PC-9 (cell line): Measurements from ENCODE around the gene SUSD3. TPM values are rescaled to one million over a fixed set of nuclear protein-coding genes. Genes with fewer than 3 reads are reported as not detected.
A peak's percentile ranks its signal among the peaks of the same experiment; 100 is the strongest.

Experiments used
- BruUV-seq: library from RNA; stranded (reverse); fragments of 400-500 nt; replicated peaks from 2 replicates; lab custom pipeline; 2021; lab: Mats Ljungman, UMichigan
- CTCF ChIA-PET: fragments of 300-600 bp; sonication (Branson Sonifier 250); formaldehyde crosslinking; loops from one replicate; lab custom pipeline; 2022; ENCODE audit warnings: antibody characterized with exemption; lab: Charles Lee
- POLR2A ChIA-PET: fragments of 300-600 bp; sonication (Branson Sonifier 250); formaldehyde crosslinking; loops from one replicate; lab custom pipeline; 2022; ENCODE audit warnings: antibody characterized with exemption; ENCODE audit not compliant: unreplicated experiment; lab: Charles Lee
- DNase-seq, 2 experiments: peaks; one replicate each; pipeline versions ENCODE4 v3.0.0 to v3.0.0-alpha.2; 2015 to 2022; ENCODE audit warnings: mixed read lengths in 1 of 2
- H2AFZ ChIP-seq: fragments of 200-600 bp; sonication (generic); 2 replicates; pipeline ENCODE4 v1.8.1; 2017; ENCODE audit warnings: antibody characterized with exemption
- H3F3A ChIP-seq: fragments of 200-600 bp; sonication (generic); 2 replicates; pipeline ENCODE4 v1.8.1; 2017; ENCODE audit warnings: antibody characterized with exemption, mild to moderate bottlenecking, low read depth; ENCODE audit not compliant: insufficient read depth
- H3K27ac ChIP-seq: fragments of 200-600 bp; sonication (generic); 2 replicates; pipeline ENCODE4 v1.6.1; 2016; ENCODE audit warnings: mixed run types
- H3K27me3 ChIP-seq: fragments of 200-600 bp; sonication (generic); 2 replicates; pipeline ENCODE4 v1.6.1; 2016; ENCODE audit warnings: low read depth, mixed run types; ENCODE audit not compliant: insufficient read depth
- H3K36me3 ChIP-seq: fragments of 200-600 bp; sonication (generic); 2 replicates; pipeline ENCODE4 v1.6.1; 2016; ENCODE audit warnings: low read depth, mixed run types
- H3K4me1 ChIP-seq: fragments of 200-600 bp; sonication (generic); replicated peaks from 2 replicates; pipeline ENCODE4 v1.6.1; 2016; ENCODE audit warnings: mixed run types; ENCODE audit not compliant: insufficient read depth
- H3K4me2 ChIP-seq: fragments of 200-600 bp; sonication (generic); 2 replicates; pipeline ENCODE4 v1.6.1; 2017; ENCODE audit warnings: mixed run types
- H3K4me3 ChIP-seq: fragments of 200-600 bp; sonication (generic); 2 replicates; pipeline ENCODE4 v1.6.1; 2016; ENCODE audit warnings: mixed run types
- H3K79me2 ChIP-seq: fragments of 200-600 bp; sonication (generic); 2 replicates; pipeline ENCODE4 v1.6.1; 2017; ENCODE audit warnings: low read depth, mixed run types
- H3K9me2 ChIP-seq: fragments of 200-600 bp; sonication (generic); 2 replicates; pipeline ENCODE4 v1.8.1; 2017; ENCODE audit warnings: mild to moderate bottlenecking; ENCODE audit not compliant: insufficient read depth
- H3K9me3 ChIP-seq: fragments of 200-600 bp; sonication (generic); 2 replicates; pipeline ENCODE4 v1.8.1; 2016; ENCODE audit warnings: low read depth; ENCODE audit not compliant: insufficient read depth
- H4K20me1 ChIP-seq: fragments of 200-600 bp; sonication (generic); 2 replicates; pipeline ENCODE4 v1.8.1; 2017; ENCODE audit not compliant: insufficient read depth
- CTCF ChIP-seq: fragments of 200-600 bp; sonication (generic); conservative IDR thresholded peaks from 2 replicates; pipeline ENCODE4 v1.6.1; 2017; ENCODE audit warnings: mixed run types, antibody characterized with exemption, mild to moderate bottlenecking, moderate library complexity
- EZH2 ChIP-seq: fragments of 200-600 bp; sonication (generic); IDR thresholded peaks from 2 replicates; pipeline ENCODE4 v1.8.0; 2017; ENCODE audit warnings: antibody characterized with exemption, low read depth
- intact Hi-C: fragments of 100-400 bp; cut with micrococcal nuclease; formaldehyde crosslinking; loops from one replicate; pipeline ENCODE4 v1.10.0; 2022; ENCODE audit not compliant: unreplicated experiment
- total RNA-seq: library from RNA; stranded (reverse); gene quantifications from 2 replicates; pipeline ENCODE4 v1.2.3, GENCODE V29; 2021

SUSD3 gene
- total RNA-seq, 1 experiment from 2014 or later = 8.4 TPM

DNA sequence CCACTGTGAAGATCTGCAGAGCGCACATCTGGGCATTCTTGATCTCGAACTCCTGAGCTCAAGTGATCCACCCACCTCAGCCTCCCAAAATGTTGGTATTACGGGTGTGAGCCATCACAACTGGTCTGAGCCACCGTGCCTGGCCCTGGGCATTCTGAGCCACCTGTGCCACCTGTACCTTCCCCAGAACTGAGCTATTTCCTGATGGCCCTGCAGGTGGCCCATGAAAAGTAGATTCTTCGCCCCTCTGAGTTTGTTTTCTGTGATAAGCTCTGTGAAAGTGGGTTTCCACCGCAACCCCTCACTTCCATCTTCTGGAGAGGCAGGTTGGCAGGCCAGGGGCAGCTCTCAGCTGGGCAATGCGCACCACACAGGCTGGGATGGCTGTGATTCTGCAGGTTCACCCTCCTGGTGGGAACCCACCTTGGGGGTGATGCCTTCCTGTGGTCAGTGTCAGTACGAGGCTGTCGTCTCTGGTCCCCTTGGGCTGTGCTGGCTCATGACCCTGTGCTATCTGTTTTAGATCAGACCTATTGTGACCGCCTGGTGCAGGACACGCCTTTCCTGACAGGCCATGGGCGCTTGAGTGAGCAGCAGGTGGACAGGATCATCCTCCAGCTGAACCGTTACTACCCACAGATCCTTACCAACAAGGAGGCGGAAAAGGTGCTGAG, 48.8 kb downstream of the SUSD3 start:
- Histone ChIP-seq H3K9me3 (peaks cover 6% of the 10 kb centered on the region), H3K27ac (0 out of 2 replicates have a peak overlapping the region, but pooled peaks have one; percentile 6), H4K20me1 (peaks cover 5% of the 10 kb centered on the region; the same call in 1 of the 2 replicates), H3K4me3 (no peak overlapping the region), H3K9me2 (no peaks in the 10 kb centered on the region), H3K36me3 (peaks cover 39% of the 10 kb centered on the region), H3K4me1 (peaks cover 53% of the 10 kb centered on the region), H3K27me3 (no peaks in the 10 kb centered on the region), H3K4me2 (no peak overlapping the region), H2AFZ (no peak overlapping the region), H3F3A (peaks cover 41% of the 10 kb centered on the region), H3K79me2 (peaks cover 84% of the 10 kb centered on the region)
- BruUV-seq = no TSS peak
- CTCF ChIA-PET = interaction anchor here (0.6 to 0.8 kb wide), 3 partner anchors 119 to 463 kb away, joined by 3 to 7 read pairs (median 6); no protein-coding TSS in a partner anchor
- intact Hi-C loops = no loop called here
- TF ChIP-seq EZH2 (no peak), CTCF (no peak)
- no peak for DNase-seq
- POLR2A ChIA-PET = interaction anchor here (0.6 kb wide), 1 partner anchor 12 kb away, joined by 5 read pairs; no protein-coding TSS in a partner anchor

DNA sequence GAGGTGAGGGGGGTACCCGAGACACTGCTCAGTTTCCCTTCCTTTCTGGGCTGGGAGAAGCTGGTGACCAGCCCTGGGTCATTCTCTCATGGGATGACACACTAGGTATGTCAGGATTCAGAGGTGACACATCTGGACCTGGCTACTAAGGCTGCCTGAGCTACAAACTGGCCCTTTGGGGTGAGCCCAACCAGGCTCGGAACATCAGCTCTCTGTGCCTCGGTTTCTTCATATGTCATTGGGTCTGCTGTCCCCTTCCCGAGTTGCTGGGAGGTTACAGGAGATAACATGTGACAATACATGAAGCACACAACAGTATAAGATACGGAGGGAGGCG, 49.3 kb downstream of the SUSD3 start:
- intact Hi-C loops = loop anchor here (2.0 kb wide), 2 partner anchors 47 to 853 kb away; no protein-coding TSS in a partner anchor

More for the DNA sequence above, 49.3 kb downstream of the SUSD3 start:
- no peaks in the 10 kb centered on the region for H3K27me3 ChIP-seq
- H3K4me3 ChIP-seq = no peak overlapping the region
- TF ChIP-seq CTCF (no peak), EZH2 (no peak)
- H3K9me2 ChIP-seq = no peaks in the 10 kb centered on the region
- peaks cover 58% of the 10 kb centered on the region for H3K4me1 ChIP-seq
- peaks cover 6% of the 10 kb centered on the region for H3K9me3 ChIP-seq
- H3K79me2 ChIP-seq = peaks cover 84% of the 10 kb centered on the region
- DNase-seq = no peak
- peaks cover 5% of the 10 kb centered on the region; the same call in 1 of the 2 replicates for H4K20me1 ChIP-seq
- no TSS peak for BruUV-seq
- ChIA-PET POLR2A (interaction anchor here (0.6 kb wide), 1 partner anchor 13 kb away, joined by 5 read pairs; no protein-coding TSS in a partner anchor), CTCF (interaction anchor here (0.6 to 1.3 kb wide), 3 partner anchors 9 to 182 kb away, joined by 3 to 7 read pairs (median 4); no protein-coding TSS in a partner anchor)
- no peak overlapping the region for H3K4me2 ChIP-seq
- H3K27ac ChIP-seq = 0 out of 2 replicates have a peak overlapping the region, but pooled peaks have one; percentile 6
- H3K36me3 ChIP-seq = peaks cover 39% of the 10 kb centered on the region
- H3F3A ChIP-seq = peaks cover 46% of the 10 kb centered on the region
- no peak overlapping the region for H2AFZ ChIP-seq
